HUES6 (cell line): Measurements from ENCODE around the gene NUB1.

Experiments
- H3K27ac ChIP-seq: 2 replicates; pipeline ENCODE4 v1.7.0; 2013; ENCODE audit warnings: low read depth, mild to moderate bottlenecking, low read length, inconsistent platforms
- H3K27me3 ChIP-seq: 2 replicates; pipeline ENCODE4 v1.6.1; 2013; ENCODE audit warnings: low read length; ENCODE audit not compliant: control insufficient read depth, insufficient read depth
- H3K36me3 ChIP-seq: 2 replicates; pipeline ENCODE4 v1.6.1; 2013; ENCODE audit warnings: low read length; ENCODE audit not compliant: control insufficient read depth, insufficient read depth
- H3K4me1 ChIP-seq: 2 replicates; pipeline ENCODE4 v1.6.1; 2013; ENCODE audit warnings: low read length; ENCODE audit not compliant: control insufficient read depth, insufficient read depth
- H3K4me3 ChIP-seq: 2 replicates; pipeline ENCODE4 v1.5.1; 2013; ENCODE audit warnings: low read depth, low read length
- H3K9ac ChIP-seq: one replicate; pipeline ENCODE4 v1.6.1; 2013; ENCODE audit warnings: mild to moderate bottlenecking, low read length
- H3K9me3 ChIP-seq: 2 replicates; pipeline ENCODE4 v1.6.1; 2013; ENCODE audit warnings: low read depth, low read length; ENCODE audit not compliant: control insufficient read depth, insufficient read depth

Gene NUB1

DNA sequence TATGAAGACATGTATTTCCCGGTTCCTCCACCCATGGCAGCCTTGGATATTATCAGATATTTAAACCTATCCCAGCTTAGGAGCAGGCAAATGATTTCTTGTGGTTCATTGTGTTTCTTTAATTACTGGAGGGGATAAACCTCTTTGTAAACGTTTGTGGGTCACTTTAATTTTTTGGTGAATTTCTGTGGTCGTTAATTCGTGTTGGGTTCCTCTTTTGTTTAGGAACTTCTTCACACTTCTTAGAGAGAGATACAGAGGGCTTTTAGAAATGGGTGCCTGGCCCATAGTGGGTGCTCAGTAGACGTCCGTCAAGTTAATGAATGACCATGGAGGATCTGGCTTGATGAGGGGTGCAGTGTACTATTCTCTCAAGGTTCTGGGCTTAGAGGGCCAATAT is 27.2 kb upstream of the NUB1 start:
- H3K36me3 ChIP-seq: no peaks in the 10 kb centered on the region
- H3K4me1 ChIP-seq: no peaks in the 10 kb centered on the region
- no peak overlapping the region for H3K9ac ChIP-seq
- no peak overlapping the region for H3K4me3 ChIP-seq
- H3K9me3 ChIP-seq: peaks cover 26% of the 10 kb centered on the region
- no peak overlapping the region for H3K27ac ChIP-seq
- no peaks in the 10 kb centered on the region for H3K27me3 ChIP-seq

DNA sequence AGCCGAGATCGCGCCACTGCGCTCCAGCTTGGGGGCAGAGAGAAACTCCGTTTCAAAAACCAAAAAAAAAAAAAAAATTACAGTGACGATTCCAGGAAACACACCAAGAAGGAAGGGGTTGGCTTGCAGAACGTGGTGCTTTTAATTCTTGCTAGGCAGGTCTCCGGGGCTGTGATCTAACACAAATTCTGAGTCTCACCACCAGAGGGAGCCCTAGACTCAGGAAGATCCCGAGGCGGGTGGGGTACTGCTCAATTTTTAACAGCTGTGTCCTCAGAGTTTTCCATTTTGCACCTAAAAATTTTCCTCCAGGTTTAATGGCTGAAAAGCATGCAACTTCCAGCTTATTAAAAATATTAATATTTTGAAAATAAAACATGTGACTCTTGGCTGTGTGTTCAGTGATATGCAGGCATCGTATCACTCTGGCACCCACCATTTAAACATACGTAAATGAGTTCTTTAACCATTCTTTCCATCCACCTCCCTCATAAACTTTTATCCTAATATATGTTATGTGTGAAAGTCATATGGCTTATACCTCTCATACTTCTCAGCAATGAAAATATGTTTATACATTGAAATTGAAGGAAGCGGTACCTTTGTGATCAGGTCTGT is 26.5 kb upstream of the NUB1 start:
- Histone ChIP-seq H3K27me3 (no peaks in the 10 kb centered on the region), H3K9ac (no peak overlapping the region), H3K27ac (no peak overlapping the region), H3K4me3 (no peak overlapping the region), H3K9me3 (peaks cover 33% of the 10 kb centered on the region), H3K36me3 (no peaks in the 10 kb centered on the region), H3K4me1 (no peaks in the 10 kb centered on the region)

DNA sequence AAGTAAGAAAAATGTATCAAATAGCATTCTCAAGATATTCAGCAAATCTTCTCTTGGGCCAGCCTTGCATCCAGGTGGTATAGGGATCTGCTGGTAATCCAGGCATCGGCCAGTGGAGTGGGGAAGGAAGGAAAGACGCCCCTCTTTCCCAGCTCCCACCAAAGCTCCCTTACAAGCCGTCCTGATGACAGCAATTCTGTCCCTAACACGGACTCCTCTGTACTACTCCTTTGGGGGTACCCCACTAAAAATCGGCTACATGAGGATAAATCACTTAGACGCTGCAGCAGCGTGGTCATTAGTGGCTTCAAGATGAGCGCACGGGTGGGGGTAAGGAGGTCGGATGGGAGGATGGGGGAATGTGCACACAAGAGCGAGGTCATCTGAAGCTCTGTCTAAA is 24.7 kb upstream of the NUB1 start:
- Histone ChIP-seq H3K9me3 (peaks cover 43% of the 10 kb centered on the region), H3K27ac (no peak overlapping the region), H3K4me1 (no peaks in the 10 kb centered on the region), H3K36me3 (no peaks in the 10 kb centered on the region), H3K27me3 (no peaks in the 10 kb centered on the region), H3K4me3 (no peak overlapping the region), H3K9ac (no peak overlapping the region)

DNA sequence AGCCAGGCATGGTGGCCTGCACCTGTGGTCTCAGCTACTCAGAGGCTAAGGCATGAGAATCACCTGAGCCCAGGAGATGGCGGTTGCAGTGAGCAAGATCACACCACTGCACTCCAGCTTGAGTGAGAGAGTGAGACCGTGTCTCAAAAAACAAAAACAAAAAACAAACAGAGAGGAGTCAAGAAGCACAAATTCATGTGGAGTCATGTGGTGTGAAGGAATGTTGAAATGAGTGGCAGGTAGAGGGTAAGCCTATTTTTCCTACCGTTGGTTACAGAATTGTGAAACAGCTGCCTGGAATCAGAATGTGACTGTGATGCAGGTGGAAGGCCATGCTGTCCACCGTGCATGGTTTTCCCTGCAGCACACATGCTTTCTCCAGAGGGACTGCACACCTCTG is 23.7 kb upstream of the NUB1 start:
- H3K27me3 ChIP-seq: no peaks in the 10 kb centered on the region
- no peaks in the 10 kb centered on the region for H3K36me3 ChIP-seq
- H3K4me1 ChIP-seq: no peaks in the 10 kb centered on the region
- H3K27ac ChIP-seq: no peak overlapping the region
- H3K9me3 ChIP-seq: peaks cover 39% of the 10 kb centered on the region
- no peak overlapping the region for H3K9ac ChIP-seq
- no peak overlapping the region for H3K4me3 ChIP-seq

DNA sequence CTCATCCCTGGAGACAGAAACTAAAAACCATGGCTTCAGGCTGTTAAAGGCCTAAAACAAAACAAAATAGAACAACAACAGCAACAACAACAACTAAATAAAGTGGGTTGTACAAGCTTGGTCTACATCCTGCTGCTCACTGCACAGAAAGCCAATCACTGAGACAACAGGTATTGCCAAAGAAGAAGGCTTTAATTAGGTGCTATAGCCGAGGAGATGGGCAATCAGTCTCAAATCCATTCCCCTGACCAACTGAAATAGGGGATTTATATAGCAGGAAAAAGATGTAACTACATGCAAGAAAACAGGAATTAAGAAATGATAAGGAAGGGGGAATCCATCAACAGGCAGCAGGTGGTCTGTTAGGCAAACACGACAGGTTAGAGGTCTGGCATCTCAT is 22.4 kb upstream of the NUB1 start:
- Histone ChIP-seq H3K4me1 (no peaks in the 10 kb centered on the region), H3K4me3 (no peak overlapping the region), H3K36me3 (no peaks in the 10 kb centered on the region), H3K9ac (no peak overlapping the region), H3K27ac (no peak overlapping the region), H3K27me3 (no peaks in the 10 kb centered on the region), H3K9me3 (peaks cover 39% of the 10 kb centered on the region)

DNA sequence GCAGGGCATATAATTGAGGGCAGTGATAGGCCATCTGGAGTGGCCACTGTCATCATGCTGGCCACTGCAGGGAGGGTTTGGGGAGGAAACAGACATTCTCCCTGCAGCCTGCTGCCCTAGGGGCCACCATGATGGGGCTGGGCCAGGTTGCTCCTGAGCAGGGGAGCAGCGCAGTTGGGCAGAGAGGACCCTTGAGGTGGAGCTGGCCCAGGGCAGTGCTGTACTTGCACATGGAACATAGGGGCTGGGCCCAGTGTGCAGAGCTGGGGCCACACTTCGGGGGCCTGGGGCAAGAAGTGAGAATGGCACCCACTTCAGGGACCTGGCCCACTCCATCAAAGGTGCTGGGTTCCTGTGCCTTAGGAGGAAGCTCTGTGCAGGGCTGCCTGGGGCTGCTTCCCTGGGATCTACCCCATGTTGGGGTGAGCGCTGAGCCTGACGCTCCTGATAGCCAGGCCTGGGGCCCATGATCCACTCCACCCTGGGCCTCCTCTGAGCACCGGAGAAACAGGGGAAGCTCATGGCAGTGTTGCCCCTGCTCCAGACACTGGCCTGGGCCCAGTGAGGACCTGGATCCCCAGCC is 21.3 kb upstream of the NUB1 start:
- H3K9ac ChIP-seq: no peak overlapping the region
- no peak overlapping the region for H3K27ac ChIP-seq
- no peak overlapping the region for H3K4me3 ChIP-seq
- H3K36me3 ChIP-seq: no peaks in the 10 kb centered on the region
- H3K4me1 ChIP-seq: no peaks in the 10 kb centered on the region
- H3K9me3 ChIP-seq: peaks cover 39% of the 10 kb centered on the region
- H3K27me3 ChIP-seq: no peaks in the 10 kb centered on the region

DNA sequence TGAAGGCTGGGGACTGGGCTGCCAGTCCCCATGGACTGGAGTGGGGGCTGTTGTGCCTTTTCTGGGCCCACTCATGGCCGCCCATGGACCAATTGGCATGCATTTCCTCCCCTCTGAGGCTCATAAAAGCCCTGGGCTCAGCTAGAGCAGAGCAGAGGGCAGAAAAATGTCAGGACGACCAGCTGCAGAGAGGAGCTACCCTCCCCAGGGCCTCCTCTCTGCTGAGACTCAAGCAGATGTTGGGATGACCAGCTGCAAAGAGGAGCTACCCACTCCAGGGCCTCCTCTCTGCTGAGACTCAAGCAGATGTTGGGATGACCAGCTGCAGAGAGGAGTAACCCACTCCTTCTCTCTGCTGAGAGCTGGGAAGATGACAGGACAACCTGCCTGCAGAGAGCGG is 20.3 kb upstream of the NUB1 start:
- Histone ChIP-seq H3K27ac (no peak overlapping the region), H3K4me3 (no peak overlapping the region), H3K36me3 (no peaks in the 10 kb centered on the region), H3K9me3 (peaks cover 39% of the 10 kb centered on the region), H3K4me1 (no peaks in the 10 kb centered on the region), H3K9ac (no peak overlapping the region), H3K27me3 (no peaks in the 10 kb centered on the region)

DNA sequence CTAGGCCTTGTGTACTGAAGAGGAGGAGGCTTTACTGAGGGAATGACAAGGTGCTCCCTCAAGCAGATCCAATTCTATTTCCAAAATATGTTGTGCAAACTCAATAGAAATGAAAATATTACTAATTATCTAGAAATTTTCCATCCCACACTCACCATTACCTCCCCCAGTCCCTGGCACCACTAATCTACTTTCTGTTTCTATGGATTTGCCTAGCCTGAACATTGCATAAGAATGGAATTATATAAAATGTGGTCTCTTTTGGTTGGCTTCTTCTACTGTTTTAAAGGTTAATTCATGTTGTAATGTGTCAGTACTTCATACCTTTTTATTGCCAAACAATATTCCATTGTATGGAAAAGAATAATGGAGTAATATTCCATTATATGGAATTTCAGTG is 18.7 kb upstream of the NUB1 start:
- Histone ChIP-seq H3K27me3 (no peaks in the 10 kb centered on the region), H3K9ac (no peak overlapping the region), H3K36me3 (no peaks in the 10 kb centered on the region), H3K4me1 (no peaks in the 10 kb centered on the region), H3K9me3 (peaks cover 39% of the 10 kb centered on the region), H3K4me3 (no peak overlapping the region), H3K27ac (no peak overlapping the region)

DNA sequence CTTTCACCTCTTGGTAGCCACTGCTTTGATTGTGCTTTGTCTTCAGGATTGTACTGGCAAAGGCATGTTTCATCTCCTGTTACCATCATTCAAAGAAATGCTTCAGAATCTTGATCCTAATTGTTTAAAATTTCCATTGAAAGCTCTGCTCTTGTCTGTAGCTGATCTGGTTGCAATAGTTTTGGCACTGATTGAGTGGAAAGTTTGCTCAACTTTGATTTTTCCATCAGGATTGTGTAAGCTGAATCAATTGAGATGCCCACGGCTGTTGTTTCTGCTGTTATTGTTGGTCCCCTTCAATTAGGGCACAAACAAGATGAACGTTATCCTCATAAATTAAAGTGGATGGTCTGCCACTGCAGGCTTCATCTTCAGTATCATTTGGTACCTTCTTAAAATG is 14.6 kb upstream of the NUB1 start:
- Histone ChIP-seq H3K4me3 (no peak overlapping the region), H3K27me3 (no peaks in the 10 kb centered on the region), H3K27ac (no peak overlapping the region), H3K9ac (no peak overlapping the region), H3K4me1 (no peaks in the 10 kb centered on the region; the same call in 1 of the 2 replicates), H3K9me3 (peaks cover 5% of the 10 kb centered on the region; the same call in 1 of the 2 replicates), H3K36me3 (no peaks in the 10 kb centered on the region)

DNA sequence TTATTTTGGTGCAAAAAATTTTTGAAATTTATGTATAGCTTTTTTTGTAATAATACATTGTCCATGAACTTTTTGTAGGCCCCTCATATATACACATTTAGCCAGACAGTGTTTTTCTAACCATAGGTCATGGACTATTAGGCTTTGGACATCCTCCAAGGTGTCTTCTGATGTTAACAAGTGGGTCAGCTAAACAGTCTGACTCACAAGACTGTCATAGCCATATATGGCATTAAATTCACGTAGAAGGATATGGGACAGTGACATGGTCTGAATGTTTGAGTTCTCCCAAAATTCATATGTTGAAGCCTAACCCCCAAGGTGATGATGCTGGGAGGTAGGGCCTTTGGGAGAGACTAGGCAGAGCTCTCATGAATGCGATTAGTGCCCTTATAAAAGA is 14.0 kb upstream of the NUB1 start:
- no peaks in the 10 kb centered on the region for H3K27me3 ChIP-seq
- no peak overlapping the region for H3K9ac ChIP-seq
- no peak overlapping the region for H3K4me3 ChIP-seq
- peaks cover 4% of the 10 kb centered on the region; the same call in 1 of the 2 replicates for H3K4me1 ChIP-seq
- 0 out of 2 replicates have a peak, but pooled peaks cover under 1% of the 10 kb centered on the region for H3K9me3 ChIP-seq
- no peak overlapping the region for H3K27ac ChIP-seq
- no peaks in the 10 kb centered on the region for H3K36me3 ChIP-seq

DNA sequence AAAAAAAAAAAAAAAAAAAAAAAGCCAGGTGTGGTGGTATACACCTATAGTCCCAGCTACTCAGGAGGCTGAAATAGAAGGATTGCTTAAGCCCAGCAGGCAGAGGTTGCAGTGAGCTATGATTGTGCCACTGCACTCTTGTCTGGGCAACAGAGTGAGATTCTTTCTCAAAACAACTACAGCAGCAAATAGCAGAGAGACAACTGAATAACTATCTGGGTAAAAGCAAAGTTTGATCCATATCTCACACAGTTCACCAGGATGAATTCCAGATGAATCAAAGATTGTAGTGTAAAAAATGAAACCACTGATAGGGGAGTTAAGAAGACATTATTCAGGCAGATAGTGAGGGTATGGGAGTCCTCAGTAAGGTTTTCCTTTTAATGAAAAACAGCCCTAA is 11.4 kb upstream of the NUB1 start:
- H3K9ac ChIP-seq: no peak overlapping the region
- peaks cover 4% of the 10 kb centered on the region; the same call in 1 of the 2 replicates for H3K4me1 ChIP-seq
- H3K27me3 ChIP-seq: no peaks in the 10 kb centered on the region
- no peak overlapping the region for H3K27ac ChIP-seq
- no peaks in the 10 kb centered on the region for H3K9me3 ChIP-seq
- no peaks in the 10 kb centered on the region for H3K36me3 ChIP-seq
- H3K4me3 ChIP-seq: no peak overlapping the region
